Thyroid gland (tissue), 4 donors: ENCODE results near the gene TRIM47. TPM values are rescaled to one million over a fixed set of nuclear protein-coding genes. Genes with fewer than 3 reads are reported as not detected.

ENCODE experiments used
- DNase-seq, 2 donors: peaks; one replicate each; pipeline ENCODE4 v3.0.0-alpha.2; 2019
- H3K27ac ChIP-seq, 3 donors: fragments of 200-600 bp; sonication (generic); 1 replicate in 2 of 3; 2 replicates in 1 of 3; pipeline ENCODE4 v1.5.1; 2016 to 2019; ENCODE audit warnings: mild to moderate bottlenecking in 1 of 3, moderate library complexity in 1 of 3
- H3K27me3 ChIP-seq: fragments of 200-600 bp; sonication (generic); one replicate; pipeline ENCODE4 v1.5.1; 2019
- H3K36me3 ChIP-seq, 2 donors: fragments of 200-600 bp; sonication (generic); one replicate each; pipeline ENCODE4 v1.5.1; 2016 to 2019
- H3K4me1 ChIP-seq, 2 donors: fragments of 200-600 bp; sonication (generic); one replicate each; pipeline ENCODE4 v1.5.1; 2017 to 2019
- H3K4me3 ChIP-seq, 3 donors: fragments of 200-600 bp; sonication (generic); replicated peaks in 1 of 3; 1 replicate in 2 of 3; 2 replicates in 1 of 3; pipeline ENCODE4 v1.5.1; 2016; ENCODE audit warnings: mild to moderate bottlenecking in 1 of 3
- H3K9me3 ChIP-seq: fragments of 200-600 bp; sonication (generic); one replicate; pipeline ENCODE4 v1.5.1; 2017
- POLR2A ChIP-seq, 2 donors: fragments of 450-650 bp; IDR thresholded peaks; one replicate each; pipeline ENCODE4 v1.6.1; 2017; ENCODE audit warnings: antibody characterized with exemption in 2 of 2, mild to moderate bottlenecking in 2 of 2, moderate library complexity in 1 of 2
- WGBS, 2 donors: methylation state at CpG; one replicate each; pipeline ENCODE4 v1.1.5; 2017; 5-methylcytosine and 5-hydroxymethylcytosine counted together
- intact Hi-C: fragments of 100-400 bp; cut with DNase I; formaldehyde crosslinking; loops from one replicate; pipeline ENCODE4 v1.15.1; 2023
- total RNA-seq, 4 donors: library from RNA; depleted of rRNA; stranded (reverse); fragments of >200 nt; gene quantifications; one replicate each; pipeline ENCODE4 v1.2.3, GENCODE V29; 2016
- TF ChIP-seq, protein P1 (sequence below), 6 experiments: fragments of 200-600 bp in 3 of 6; fragments of 450-650 bp in 3 of 6; sonication (generic) in 3 of 6; IDR thresholded peaks; one replicate each; pipeline ENCODE4 v1.5.1; 2016 to 2019; ENCODE audit warnings: antibody characterized with exemption in 6 of 6, mild to moderate bottlenecking in 2 of 6, inconsistent platforms in 1 of 6, moderate library complexity in 1 of 6

Gene TRIM47
- total RNA-seq, 4 donors from 2014 or later, result 14.7 to 27.8 (median 19.7) TPM

DNA sequence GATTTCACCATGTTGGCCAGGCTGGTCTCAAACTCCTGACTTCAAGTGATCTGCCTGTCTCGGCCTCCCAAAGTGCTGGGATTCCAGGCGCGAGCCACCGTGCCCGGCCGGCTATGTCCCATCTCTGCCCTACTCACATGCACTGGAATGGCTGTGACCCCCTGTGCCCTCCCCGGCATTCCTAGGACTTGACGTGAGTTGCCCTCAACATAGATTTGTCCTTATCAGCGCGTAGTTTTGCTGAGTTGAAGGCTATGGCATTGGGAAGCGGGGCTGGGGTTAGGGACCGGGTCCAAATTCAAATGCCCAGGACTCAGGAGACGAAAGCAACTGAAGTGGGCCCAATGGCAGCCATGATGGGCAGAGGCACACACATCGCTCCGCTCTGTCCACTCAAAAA lies 40.0 kb downstream of the TRIM47 start:
- WGBS, 2 donors, result 92 to 95% methylated on average over 14 of the region's 15 CpGs
- H3K4me3 ChIP-seq, result no peak overlapping the region
- intact Hi-C loops, result no loop called here
- no peaks in the 10 kb centered on the region for H3K4me1 ChIP-seq
- DNase-seq, result no peak
- no peaks in the 10 kb centered on the region for H3K27me3 ChIP-seq
- H3K27ac ChIP-seq, result no peak overlapping the region
- H3K36me3 ChIP-seq, result no peaks in the 10 kb centered on the region
- H3K9me3 ChIP-seq, result no peaks in the 10 kb centered on the region
- TF ChIP-seq, protein P1, sequence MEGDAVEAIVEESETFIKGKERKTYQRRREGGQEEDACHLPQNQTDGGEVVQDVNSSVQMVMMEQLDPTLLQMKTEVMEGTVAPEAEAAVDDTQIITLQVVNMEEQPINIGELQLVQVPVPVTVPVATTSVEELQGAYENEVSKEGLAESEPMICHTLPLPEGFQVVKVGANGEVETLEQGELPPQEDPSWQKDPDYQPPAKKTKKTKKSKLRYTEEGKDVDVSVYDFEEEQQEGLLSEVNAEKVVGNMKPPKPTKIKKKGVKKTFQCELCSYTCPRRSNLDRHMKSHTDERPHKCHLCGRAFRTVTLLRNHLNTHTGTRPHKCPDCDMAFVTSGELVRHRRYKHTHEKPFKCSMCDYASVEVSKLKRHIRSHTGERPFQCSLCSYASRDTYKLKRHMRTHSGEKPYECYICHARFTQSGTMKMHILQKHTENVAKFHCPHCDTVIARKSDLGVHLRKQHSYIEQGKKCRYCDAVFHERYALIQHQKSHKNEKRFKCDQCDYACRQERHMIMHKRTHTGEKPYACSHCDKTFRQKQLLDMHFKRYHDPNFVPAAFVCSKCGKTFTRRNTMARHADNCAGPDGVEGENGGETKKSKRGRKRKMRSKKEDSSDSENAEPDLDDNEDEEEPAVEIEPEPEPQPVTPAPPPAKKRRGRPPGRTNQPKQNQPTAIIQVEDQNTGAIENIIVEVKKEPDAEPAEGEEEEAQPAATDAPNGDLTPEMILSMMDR (IDR thresholded peaks at IDR 0.05), result no peak
- no peak for TF ChIP-seq POLR2A (IDR thresholded peaks at IDR 0.05)

DNA sequence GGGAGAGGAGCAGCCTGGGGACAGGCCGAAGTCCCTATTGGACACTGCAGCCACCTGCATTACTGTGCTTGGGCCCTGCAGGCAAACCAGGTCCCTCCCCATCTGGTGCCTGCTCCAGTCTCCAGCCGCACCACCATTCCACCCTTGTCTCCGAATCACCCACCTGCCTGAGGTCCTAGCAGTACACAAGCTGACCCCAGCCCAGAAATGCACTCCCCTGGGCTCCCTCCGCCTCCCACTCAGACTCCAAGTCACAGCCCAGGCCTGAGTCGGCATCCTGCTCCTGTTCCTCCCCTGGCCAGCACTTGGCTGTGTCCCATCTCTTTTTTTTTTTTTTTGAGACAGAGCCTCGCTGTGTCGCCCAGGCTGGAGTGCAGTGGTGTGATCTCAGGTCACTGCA lies 40.5 kb downstream of the TRIM47 start:
- H3K36me3 ChIP-seq, result no peaks in the 10 kb centered on the region
- 63 to 81% methylated on average over 7 of the region's 7 CpGs for WGBS, 2 donors
- no peak overlapping the region for H3K4me3 ChIP-seq
- no peaks in the 10 kb centered on the region for H3K4me1 ChIP-seq
- no peaks in the 10 kb centered on the region for H3K27me3 ChIP-seq
- no peak for TF ChIP-seq POLR2A (IDR thresholded peaks at IDR 0.05)
- TF ChIP-seq, protein P1 (IDR thresholded peaks at IDR 0.05), result no peak
- no peak for DNase-seq
- H3K27ac ChIP-seq, result no peak overlapping the region
- no peaks in the 10 kb centered on the region for H3K9me3 ChIP-seq
- intact Hi-C loops, result no loop called here

DNA sequence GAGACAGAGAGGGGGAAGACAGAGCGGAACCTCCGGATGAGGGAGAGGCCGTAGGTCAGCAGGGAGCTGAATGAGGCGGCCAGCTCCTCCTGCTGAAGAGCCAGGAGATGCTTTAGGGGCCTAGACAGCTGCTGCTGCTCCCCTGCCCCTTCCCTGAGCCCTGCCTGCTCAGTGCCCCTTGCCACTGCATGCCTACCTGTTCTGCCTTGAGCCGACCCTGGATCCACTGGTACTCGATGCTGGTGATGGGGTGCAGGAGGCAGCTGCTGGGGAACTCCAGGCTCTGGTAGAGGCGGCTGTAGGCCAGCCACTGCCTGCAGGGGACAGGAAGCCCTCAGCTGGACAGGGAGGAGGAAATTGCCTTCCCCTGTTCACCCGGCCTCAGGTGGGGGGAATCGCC lies 41.8 kb downstream of the TRIM47 start:
- H3K27me3 ChIP-seq, result no peaks in the 10 kb centered on the region
- WGBS, 2 donors, result 91 to 93% methylated on average over 8 of the region's 9 CpGs
- H3K27ac ChIP-seq, result no peak overlapping the region
- no peaks in the 10 kb centered on the region for H3K9me3 ChIP-seq
- no peaks in the 10 kb centered on the region for H3K4me1 ChIP-seq
- H3K4me3 ChIP-seq, result no peak overlapping the region
- TF ChIP-seq POLR2A (IDR thresholded peaks at IDR 0.05), result no peak
- TF ChIP-seq, protein P1 (IDR thresholded peaks at IDR 0.05), result no peak
- intact Hi-C loops, result no loop called here
- DNase-seq, result no peak
- no peaks in the 10 kb centered on the region for H3K36me3 ChIP-seq

DNA sequence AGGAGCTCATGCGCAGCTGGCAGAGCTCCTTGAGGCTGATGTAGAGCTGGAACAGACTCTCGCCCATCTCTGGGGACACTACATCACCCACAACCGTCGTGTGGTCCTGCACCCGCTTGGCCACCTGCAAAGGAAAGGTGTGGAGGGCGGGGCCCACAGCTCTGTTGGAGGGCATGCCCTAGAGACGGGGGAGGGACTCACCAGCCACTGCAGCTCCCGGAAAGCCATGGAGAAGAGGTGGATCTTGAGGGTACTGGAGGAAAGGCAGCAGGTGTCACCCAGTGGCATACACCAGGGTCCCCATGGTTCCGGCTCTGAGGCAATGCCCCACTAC lies 42.8 kb downstream of the TRIM47 start:
- DNase-seq, result no peak
- no peak overlapping the region for H3K27ac ChIP-seq
- TF ChIP-seq POLR2A (IDR thresholded peaks at IDR 0.05), result no peak
- TF ChIP-seq, protein P1 (IDR thresholded peaks at IDR 0.05), result no peak
- 65 to 76% methylated on average over 5 of the region's 9 CpGs for WGBS, 2 donors
- intact Hi-C loops, result no loop called here
- no peaks in the 10 kb centered on the region for H3K27me3 ChIP-seq
- H3K4me1 ChIP-seq, result no peaks in the 10 kb centered on the region
- H3K4me3 ChIP-seq, result no peak overlapping the region
- no peaks in the 10 kb centered on the region for H3K36me3 ChIP-seq
- no peaks in the 10 kb centered on the region for H3K9me3 ChIP-seq

DNA sequence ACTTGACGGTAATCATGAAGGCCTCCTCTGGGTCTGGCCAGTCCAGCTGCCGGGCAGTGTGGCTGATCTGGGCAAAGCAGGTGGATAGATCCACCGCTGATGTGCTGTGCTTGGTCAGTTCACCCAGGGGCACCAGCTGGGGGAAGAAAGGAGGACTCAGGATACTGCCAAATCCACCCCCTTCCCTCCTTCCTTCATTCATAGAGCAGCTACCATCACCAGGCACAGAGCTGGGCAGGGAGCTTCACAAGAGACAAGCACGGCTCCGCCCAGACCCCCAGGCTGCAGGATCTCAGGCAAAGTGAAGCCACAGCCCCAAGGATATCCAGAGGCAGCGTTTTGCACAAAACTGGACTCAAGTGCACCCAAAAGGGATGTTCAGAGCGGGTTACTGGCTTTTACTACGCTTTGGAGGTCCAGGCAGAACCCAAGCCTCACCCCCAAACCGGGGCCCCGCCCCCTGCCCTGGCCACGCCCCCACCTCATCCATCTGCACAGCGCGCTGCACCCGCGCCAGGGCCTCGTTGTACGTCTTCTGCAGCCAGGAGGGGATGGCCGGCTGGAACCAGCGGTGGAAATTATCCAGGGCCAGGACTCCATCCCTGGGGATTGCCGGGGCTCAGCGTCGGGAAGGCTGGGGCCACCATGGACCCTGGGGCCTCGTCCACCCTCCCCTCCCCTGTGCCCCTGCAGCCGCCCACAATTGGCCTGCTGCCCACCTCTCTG lies 43.3 kb downstream of the TRIM47 start:
- intact Hi-C loops, result no loop called here

More for the DNA sequence above, 43.3 kb downstream of the TRIM47 start:
- Histone ChIP-seq H3K4me3 (no peak overlapping the region), H3K36me3 (no peaks in the 10 kb centered on the region), H3K4me1 (no peaks in the 10 kb centered on the region), H3K27ac (no peak overlapping the region), H3K9me3 (no peaks in the 10 kb centered on the region), H3K27me3 (no peaks in the 10 kb centered on the region)
- TF ChIP-seq, protein P1 (IDR thresholded peaks at IDR 0.05), result no peak
- TF ChIP-seq POLR2A (IDR thresholded peaks at IDR 0.05), result no peak
- 63 to 72% methylated on average over 10 to 15 of the region's 24 CpGs for WGBS, 2 donors
- DNase-seq, result no peak
